Fibroblast of pulmonary artery (primary cell): ENCODE results near the gene SUSD2.

ENCODE experiments used
- DNase-seq: peaks from one replicate; pipeline ENCODE4 v3.0.0-alpha.2; 2010; ENCODE audit warnings: low read depth
- H3K4me3 ChIP-seq: replicated peaks from 2 replicates; pipeline ENCODE4 v1.5.1; 2011; ENCODE audit warnings: low read depth, mild to moderate bottlenecking, control low read depth, low read length, moderate library complexity
- CTCF ChIP-seq: IDR thresholded peaks from 2 replicates; pipeline ENCODE4 v1.5.1; 2011; ENCODE audit warnings: mild to moderate bottlenecking, control low read depth, low read length, inconsistent platforms; ENCODE audit errors: missing control alignments

Gene SUSD2

DNA sequence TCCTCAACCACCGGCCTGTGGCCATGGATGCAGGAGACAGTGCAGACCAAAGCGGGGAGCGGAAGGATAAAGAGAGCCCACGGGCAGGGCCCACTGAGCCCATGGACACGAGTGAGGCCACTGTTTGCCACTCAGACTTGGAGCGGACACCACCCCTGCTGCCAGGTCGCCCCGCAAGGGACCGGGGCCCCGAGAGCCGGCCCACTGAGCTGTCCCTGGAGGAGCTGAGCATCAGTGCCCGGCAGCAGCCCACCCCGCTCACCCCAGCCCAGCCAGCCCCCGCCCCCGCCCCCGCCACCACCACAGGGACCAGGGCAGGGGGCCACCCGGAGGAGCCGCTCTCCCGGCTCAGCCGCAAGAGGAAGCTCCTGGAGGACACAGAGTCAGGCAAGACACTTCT is 14.5 kb upstream of the SUSD2 start:
- no peak overlapping the region for H3K4me3 ChIP-seq
- TF ChIP-seq CTCF: no peak
- no peak for DNase-seq

DNA sequence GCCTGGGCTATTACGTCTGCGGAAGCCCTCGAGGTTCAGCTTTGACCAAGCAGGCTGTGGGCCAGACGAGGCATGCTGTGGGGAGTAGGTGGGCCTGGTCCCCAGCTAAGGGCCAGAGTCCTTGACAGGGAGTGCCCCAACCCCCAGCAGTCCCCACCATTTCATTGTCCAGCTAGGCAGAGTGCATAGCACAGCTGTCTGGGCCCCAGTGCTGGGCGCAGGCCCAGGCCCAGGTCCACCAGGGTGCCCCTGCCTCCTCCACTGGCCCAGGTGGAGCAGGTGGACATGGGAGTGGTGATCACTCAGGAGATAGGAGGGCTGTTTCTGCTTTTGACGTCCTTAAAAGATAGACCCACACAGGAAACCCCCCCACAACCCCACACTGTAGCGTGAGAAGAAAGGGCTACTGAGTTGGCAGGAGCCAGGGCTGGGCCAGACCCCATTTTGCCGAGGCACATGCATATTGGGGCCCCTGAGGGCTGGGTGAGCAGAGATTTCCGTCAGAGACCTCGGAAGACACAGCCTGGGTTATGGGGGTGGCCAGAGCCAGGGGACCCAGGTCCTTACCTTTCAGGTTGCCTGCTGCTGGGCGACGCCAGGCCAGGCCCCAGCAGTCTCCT is 11.7 kb upstream of the SUSD2 start:
- TF ChIP-seq CTCF: no peak
- H3K4me3 ChIP-seq: no peak overlapping the region

DNA sequence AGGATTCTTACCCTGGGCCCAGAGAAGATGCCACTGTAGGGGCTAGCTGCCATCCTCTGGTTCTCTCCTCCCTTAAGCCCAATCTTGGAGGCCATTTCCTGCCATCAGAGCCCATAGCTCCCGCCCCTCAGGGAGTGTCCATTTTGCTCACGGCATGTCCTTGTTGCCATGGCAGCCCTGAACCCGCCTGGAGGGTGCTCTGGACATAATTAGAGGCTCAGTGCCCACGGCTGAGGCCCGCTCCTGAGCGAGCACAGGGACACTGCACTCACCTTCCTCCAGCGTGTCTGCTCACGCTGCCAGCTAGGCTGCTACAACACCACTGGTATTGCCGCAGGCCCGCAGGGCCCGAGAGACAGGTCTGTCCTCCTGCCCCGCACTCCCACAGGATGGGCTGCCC is 11.1 kb upstream of the SUSD2 start:
- TF ChIP-seq CTCF: no peak
- H3K4me3 ChIP-seq: no peak overlapping the region
- DNase-seq: no peak

More for the DNA sequence above, 11.7 kb upstream of the SUSD2 start:
- no peak for DNase-seq

- no peak overlapping the region for H3K4me3 ChIP-seq
- DNase-seq: no peak
- no peak for TF ChIP-seq CTCF
Measured at GRCh38 chr22:24170632-24171031, 10.7 kb upstream of the SUSD2 start.

- DNase-seq: no peak
- TF ChIP-seq CTCF: no peak
- no peak overlapping the region for H3K4me3 ChIP-seq
Measured at GRCh38 chr22:24171822-24172221, 9.5 kb upstream of the SUSD2 start.

- H3K4me3 ChIP-seq: no peak overlapping the region
- DNase-seq: peak; percentile 81
- TF ChIP-seq CTCF: peak; percentile 94
Measured at GRCh38 chr22:24175160-24175808, 6.0 kb upstream of the SUSD2 start.

DNA sequence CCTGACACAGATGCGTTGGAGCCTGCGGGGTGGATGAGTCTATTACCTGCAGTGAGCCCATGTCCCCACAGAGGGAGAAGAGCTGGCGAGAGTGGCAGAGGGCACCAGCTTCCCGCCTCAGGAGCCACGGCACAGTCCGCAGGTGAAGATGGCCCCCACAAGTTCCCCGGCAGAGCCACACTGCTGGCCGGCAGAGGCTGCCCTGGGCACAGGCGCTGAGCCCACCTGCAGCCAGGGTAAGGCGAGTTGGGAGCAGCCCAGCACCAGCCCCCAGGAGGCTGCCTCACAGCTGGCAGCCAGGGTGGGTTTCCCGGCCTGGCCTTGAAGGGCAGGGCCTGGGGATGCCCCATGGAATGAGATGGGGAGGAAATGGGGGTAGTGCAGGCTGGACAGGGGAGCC is 5.2 kb upstream of the SUSD2 start:
- no peak for DNase-seq
- no peak for TF ChIP-seq CTCF
- no peak overlapping the region for H3K4me3 ChIP-seq
